ENCODE data around the gene SHC1.

The SHC1 gene

GRCh38 chr1:154934358-154934948 lies 36.1 kb downstream of the SHC1 start:
- DNase-seq = no peak

- peak; percentile 75 for DNase-seq
These were observed 38.5 kb downstream of the SHC1 start for GRCh38 chr1:154931940-154932487.

- no peak for DNase-seq
These were observed 44.3 kb downstream of the SHC1 start for GRCh38 chr1:154926201-154926600.

- no peak for DNase-seq
These were observed 45.0 kb downstream of the SHC1 start for GRCh38 chr1:154925335-154926170.

GRCh38 chr1:154923695-154924094 lies 46.9 kb downstream of the SHC1 start:
- DNase-seq = no peak

GRCh38 chr1:154913273-154913672 lies 57.3 kb downstream of the SHC1 start:
- DNase-seq = peak; percentile 57

- DNase-seq = no peak
These were observed 57.8 kb downstream of the SHC1 start for GRCh38 chr1:154912755-154913154.

Data from DMS53 (cell line).